HFFc6 (cell line): Measurements from ENCODE around the gene FMN1. TPM values are rescaled to one million over a fixed set of nuclear protein-coding genes. Genes with fewer than 3 reads are reported as not detected.

Source experiments
- DNase-seq: peaks from one replicate; pipeline ENCODE4 v3.0.0-alpha.2; 2018
- H3K27ac Mint-ChIP-seq: 2 replicates; pipeline ENCODE4 v1.8.0; 2020; ENCODE audit warnings: mild to moderate bottlenecking, mixed read lengths
- H3K27me3 Mint-ChIP-seq: 2 replicates; pipeline ENCODE4 v1.8.0; 2021; ENCODE audit warnings: mild to moderate bottlenecking, moderate library complexity, mixed read lengths; ENCODE audit not compliant: insufficient read depth
- H3K36me3 Mint-ChIP-seq: 2 replicates; pipeline ENCODE4 v1.8.0; 2021; ENCODE audit warnings: low read depth, mixed read lengths
- H3K4me1 Mint-ChIP-seq: 2 replicates; pipeline ENCODE4 v1.8.0; 2020; ENCODE audit warnings: low read depth, mixed read lengths
- H3K4me3 Mint-ChIP-seq: 2 replicates; pipeline ENCODE4 v1.8.0; 2020; ENCODE audit warnings: mild to moderate bottlenecking, moderate library complexity, mixed read lengths
- H3K9me3 Mint-ChIP-seq: 2 replicates; pipeline ENCODE4 v1.8.0; 2020; ENCODE audit warnings: mild to moderate bottlenecking, mixed read lengths
- CTCF ChIP-seq: fragments of 200-600 bp; sonication (generic); IDR thresholded peaks from 2 replicates; pipeline ENCODE4 v1.5.0; 2021; ENCODE audit warnings: antibody characterized with exemption, mild to moderate bottlenecking
- total RNA-seq, 6 experiments: library from RNA; stranded (reverse); fragmentation: NEBNext Ultra II Directional; extraction: Animal tissue kit (Norgen Biotek cat#: 25700); gene quantifications; 2 replicates in 1 of 6; 3 replicates in 5 of 6; pipeline ENCODE4 v1.2.3, GENCODE V29; 2021

FMN1 gene
- total RNA-seq, 6 experiments from 2014 or later = 8.3 to 14.0 (median 12.6) TPM

DNA sequence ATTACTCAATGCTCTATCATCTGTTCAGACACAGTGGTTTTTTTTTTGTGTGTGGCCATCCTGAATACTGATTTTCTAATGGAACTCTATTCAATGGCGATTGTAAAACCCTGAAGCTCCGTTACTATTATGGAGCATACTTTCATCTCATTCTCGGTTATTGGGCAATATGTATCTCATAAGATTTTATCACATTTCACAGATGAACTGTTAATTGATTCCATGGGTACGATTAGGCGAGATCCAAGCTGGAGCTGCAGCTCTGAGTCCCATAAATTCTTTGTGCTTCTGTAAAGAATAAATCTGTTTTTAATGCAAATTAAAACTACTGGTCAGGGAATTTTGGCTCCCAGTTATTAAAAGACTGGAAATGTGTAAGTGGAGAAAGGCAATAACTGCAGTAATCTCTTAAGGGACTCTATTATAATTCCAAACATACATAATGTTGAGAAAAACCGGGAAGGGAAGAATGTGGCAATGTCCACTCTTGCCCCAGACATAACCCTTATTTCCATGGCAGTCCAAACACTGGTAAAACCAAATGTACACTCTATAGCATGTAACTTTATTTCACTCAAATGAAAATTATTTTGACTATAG is 394.5 kb downstream of the FMN1 start:
- no peak for TF ChIP-seq CTCF
- no peak for DNase-seq
- H3K36me3 Mint-ChIP-seq = peaks cover 43% of the 10 kb centered on the region
- H3K9me3 Mint-ChIP-seq = peaks cover 24% of the 10 kb centered on the region
- peaks cover 39% of the 10 kb centered on the region for H3K4me1 Mint-ChIP-seq
- no peak overlapping the region for H3K27ac Mint-ChIP-seq
- no peak overlapping the region for H3K4me3 Mint-ChIP-seq
- H3K27me3 Mint-ChIP-seq = peaks cover 1% of the 10 kb centered on the region; the same call in 1 of the 2 replicates

GRCh38 chr15:32796856-32797255 is 397.7 kb downstream of the FMN1 start:
- H3K27ac Mint-ChIP-seq = no peak overlapping the region
- H3K36me3 Mint-ChIP-seq = peaks cover 41% of the 10 kb centered on the region
- no peak overlapping the region for H3K4me3 Mint-ChIP-seq
- H3K4me1 Mint-ChIP-seq = peaks cover 27% of the 10 kb centered on the region
- H3K9me3 Mint-ChIP-seq = no peaks in the 10 kb centered on the region
- H3K27me3 Mint-ChIP-seq = no peaks in the 10 kb centered on the region; the same call in none of the 2 replicates
- DNase-seq = no peak
- no peak for TF ChIP-seq CTCF

- no peaks in the 10 kb centered on the region for H3K9me3 Mint-ChIP-seq
- no peak for DNase-seq
- H3K36me3 Mint-ChIP-seq = peaks cover 44% of the 10 kb centered on the region
- H3K27me3 Mint-ChIP-seq = no peaks in the 10 kb centered on the region; the same call in none of the 2 replicates
- no peak for TF ChIP-seq CTCF
- H3K27ac Mint-ChIP-seq = no peak overlapping the region
- no peak overlapping the region for H3K4me3 Mint-ChIP-seq
- peaks cover 33% of the 10 kb centered on the region for H3K4me1 Mint-ChIP-seq
These were observed 399.5 kb downstream of the FMN1 start for GRCh38 chr15:32794973-32795372.

DNA sequence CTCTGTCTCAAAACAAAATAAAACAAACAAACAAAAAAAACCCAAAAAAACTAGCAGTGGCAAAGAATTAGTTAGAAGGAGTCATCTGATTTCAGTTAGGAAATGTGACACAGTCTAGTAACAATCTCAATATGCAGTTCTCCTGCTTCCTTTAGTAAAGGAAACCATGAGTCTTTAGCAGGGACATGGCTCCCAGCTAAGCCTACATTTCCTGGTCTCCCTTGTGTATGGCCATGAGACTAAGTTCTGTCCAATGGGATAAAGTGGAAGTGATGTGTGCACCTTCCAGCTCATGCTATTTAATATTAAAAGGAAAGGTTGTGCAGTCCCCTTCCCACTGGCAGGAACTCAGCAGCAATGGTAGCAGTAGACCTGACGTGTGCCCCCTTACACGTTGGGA is 402.1 kb downstream of the FMN1 start:
- Mint-ChIP-seq H3K27ac (no peak overlapping the region), H3K27me3 (no peaks in the 10 kb centered on the region; the same call in 1 of the 2 replicates), H3K9me3 (no peaks in the 10 kb centered on the region), H3K36me3 (peaks cover 37% of the 10 kb centered on the region), H3K4me3 (no peak overlapping the region), H3K4me1 (peaks cover 53% of the 10 kb centered on the region)
- no peak for DNase-seq
- no peak for TF ChIP-seq CTCF

DNA sequence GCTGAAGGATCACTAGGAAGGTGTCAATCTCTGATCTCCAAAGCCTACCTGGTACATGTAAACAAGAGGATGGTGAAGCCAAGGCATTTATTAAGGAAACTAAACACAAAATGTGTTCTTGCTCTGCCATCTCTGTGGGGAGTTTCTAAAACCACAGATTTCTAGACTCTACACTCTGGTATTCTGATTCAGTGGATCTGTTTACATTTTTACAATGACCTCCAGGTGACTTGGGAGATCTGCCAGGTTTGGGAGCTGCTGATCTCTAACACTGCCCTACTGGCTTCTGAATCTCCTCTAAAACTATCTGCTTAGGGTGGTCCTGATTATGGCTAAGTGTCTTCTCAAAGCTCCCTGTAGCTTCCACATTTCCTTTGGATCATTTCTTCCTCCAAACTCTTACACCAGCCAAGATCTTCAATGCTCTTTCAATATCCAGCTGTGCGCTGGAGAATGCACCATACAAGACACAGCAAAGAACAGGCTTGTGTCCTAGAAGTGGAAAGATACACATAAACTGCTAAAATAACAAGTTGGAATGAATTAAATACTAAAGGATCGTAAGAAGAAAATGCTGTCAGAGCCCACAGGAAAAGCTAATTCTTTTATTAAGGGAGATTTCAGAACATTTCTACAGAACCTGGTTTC is 404.0 kb downstream of the FMN1 start:
- Mint-ChIP-seq H3K27ac (peak overlapping the region; percentile 42), H3K27me3 (no peaks in the 10 kb centered on the region; the same call in 1 of the 2 replicates), H3K9me3 (no peaks in the 10 kb centered on the region), H3K36me3 (peaks cover 57% of the 10 kb centered on the region), H3K4me1 (peaks cover 71% of the 10 kb centered on the region), H3K4me3 (peak overlapping the region; percentile 13)
- DNase-seq = peak; percentile 66
- TF ChIP-seq CTCF = no peak
